Pancreas (tissue), 10 donors: ENCODE measurements around the gene RPL21. TPM values are rescaled to one million over a fixed set of nuclear protein-coding genes. Genes with fewer than 3 reads are reported as not detected.

Experiments
- ATAC-seq, 4 donors: fragments of 200-7000 bp; cut with Tn5 transposase; one replicate each; pipeline versions ENCODE4 v1.8.0 to v1.9.1; 2020; ENCODE audit warnings: mild to moderate bottlenecking in 4 of 4, moderate library complexity in 4 of 4
- DNase-seq, 6 donors: peaks; one replicate each; pipeline ENCODE4 v3.0.0-alpha.2; 2020
- FAIRE-seq: peaks from 2 replicates; lab custom pipeline; 2012; peaks lifted over from hg19 to GRCh38; lab: Jason Lieb, UNC
- H3K27ac ChIP-seq, 4 donors: fragments of 200-600 bp; sonication (generic); 1 replicate in 3 of 4; 2 replicates in 1 of 4; pipeline versions ENCODE4 v1.5.0 to v1.8.0; 2020
- H3K27me3 ChIP-seq, 4 donors: fragments of 200-600 bp; one replicate each; pipeline ENCODE4 v1.8.0; 2021
- H3K36me3 ChIP-seq, 3 donors: fragments of 200-600 bp; sonication (generic) in 1 of 3; one replicate each; pipeline versions ENCODE4 v1.5.0 to v1.8.0; 2020 to 2021
- H3K4me1 ChIP-seq, 3 donors: fragments of 200-600 bp; one replicate each; pipeline ENCODE4 v1.8.0; 2021
- H3K4me3 ChIP-seq, 4 donors: fragments of 200-600 bp; sonication (generic) in 2 of 4; one replicate each; pipeline versions ENCODE4 v1.5.0 to v1.8.0; 2020 to 2021
- H3K9me3 ChIP-seq, 4 donors: fragments of 200-600 bp; one replicate each; pipeline ENCODE4 v1.8.0; 2021
- WGBS, 2 donors: extraction: QIAGEN DNeasy Blood & Tissue Kit; methylation state at CpG; one replicate each; pipeline ENCODE4 v1.1.7; 2013; 5-methylcytosine and 5-hydroxymethylcytosine counted together
- intact Hi-C, 3 donors: fragments of 100-400 bp; cut with DNase I; formaldehyde crosslinking; loops; one replicate each; pipeline versions ENCODE4 v1.11.1 to v1.14.2; 2022
- polyA plus RNA-seq, 2 donors: library from polyadenylated mRNA; stranded (reverse); fragments of 200-250 nt; gene quantifications; one replicate each; pipeline ENCODE4 v1.2.3, GENCODE V29; 2013
- total RNA-seq, 6 donors: library from RNA; stranded (reverse); fragmentation: NEBNext Ultra II Directional in 4 of 6; extraction: Animal tissue kit (Norgen Biotek cat#: 25700) in 4 of 6; gene quantifications; one replicate each; pipeline versions ENCODE4 v1.2.1 to v1.2.4, GENCODE V29; 2021 to 2023
- TF ChIP-seq, protein P1 (sequence below), 4 donors: fragments of 200-600 bp; sonication (generic) in 3 of 4; IDR thresholded peaks; one replicate each; pipeline versions ENCODE4 v1.5.0 to v1.8.0; 2021; ENCODE audit warnings: antibody characterized with exemption in 4 of 4
- donor health status: healthy with polysubstance abuse.
- donor health status: DM: no; HTN: no; CAD: no; lungs with moderate emphysema.
- donor health status: DM: no; HTN: no; CAD: no.
- donor health status: control.
- donor health status: control.
- donor health status: Bipolar disorder and iron deficiency.
- donor health status: DM: yes; HTN: yes; CAD: no.
- donor health status: DM: no; HTN: no; CAD: no.
- donor health status: DM: no; HTN: no; CAD: no.
- donor health status: DM: yes; HTN: yes; CAD: no.

Gene RPL21
- total and polyA plus RNA-seq, 8 donors = 376 to 844 (median 686) TPM

DNA sequence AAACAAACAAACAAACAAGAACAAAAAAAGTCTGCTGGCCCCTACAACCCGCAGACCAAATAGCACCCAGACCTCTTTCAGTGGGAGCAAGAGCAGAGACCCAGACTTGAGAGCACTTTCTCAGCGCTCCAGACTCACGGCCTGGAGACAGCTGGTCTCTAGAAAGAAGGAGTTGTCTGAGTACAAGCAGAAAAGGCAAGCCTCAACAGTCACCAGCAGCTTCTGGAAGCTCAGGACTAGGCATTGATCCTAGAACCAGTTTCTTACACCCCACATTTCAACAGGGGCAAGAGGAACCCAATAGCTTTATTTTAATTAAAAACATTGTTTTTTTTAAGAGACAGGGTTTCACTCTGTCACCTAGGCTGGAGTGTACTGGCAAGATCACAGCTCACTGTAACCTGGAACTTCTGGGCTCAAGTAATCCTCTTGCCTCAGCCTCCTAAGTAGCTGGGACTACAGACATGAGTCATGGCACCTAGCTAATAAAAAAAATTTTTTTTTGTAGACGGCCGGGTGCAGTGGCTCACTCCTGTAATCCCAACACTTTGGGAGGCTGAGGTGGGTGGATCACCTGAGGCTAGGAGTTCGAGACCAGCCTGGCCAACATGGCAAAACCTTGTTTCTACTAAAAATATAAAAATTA, 49.7 kb downstream of the RPL21 start:
- intact Hi-C loops = no loop called here
- H3K36me3 ChIP-seq = no peaks in the 10 kb centered on the region
- DNase-seq (no peak), FAIRE-seq (no peak), ATAC-seq (no peak)
- TF ChIP-seq, protein P1, sequence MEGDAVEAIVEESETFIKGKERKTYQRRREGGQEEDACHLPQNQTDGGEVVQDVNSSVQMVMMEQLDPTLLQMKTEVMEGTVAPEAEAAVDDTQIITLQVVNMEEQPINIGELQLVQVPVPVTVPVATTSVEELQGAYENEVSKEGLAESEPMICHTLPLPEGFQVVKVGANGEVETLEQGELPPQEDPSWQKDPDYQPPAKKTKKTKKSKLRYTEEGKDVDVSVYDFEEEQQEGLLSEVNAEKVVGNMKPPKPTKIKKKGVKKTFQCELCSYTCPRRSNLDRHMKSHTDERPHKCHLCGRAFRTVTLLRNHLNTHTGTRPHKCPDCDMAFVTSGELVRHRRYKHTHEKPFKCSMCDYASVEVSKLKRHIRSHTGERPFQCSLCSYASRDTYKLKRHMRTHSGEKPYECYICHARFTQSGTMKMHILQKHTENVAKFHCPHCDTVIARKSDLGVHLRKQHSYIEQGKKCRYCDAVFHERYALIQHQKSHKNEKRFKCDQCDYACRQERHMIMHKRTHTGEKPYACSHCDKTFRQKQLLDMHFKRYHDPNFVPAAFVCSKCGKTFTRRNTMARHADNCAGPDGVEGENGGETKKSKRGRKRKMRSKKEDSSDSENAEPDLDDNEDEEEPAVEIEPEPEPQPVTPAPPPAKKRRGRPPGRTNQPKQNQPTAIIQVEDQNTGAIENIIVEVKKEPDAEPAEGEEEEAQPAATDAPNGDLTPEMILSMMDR (IDR thresholded peaks at IDR 0.05) = no peak
- no peak overlapping the region for H3K27ac ChIP-seq
- 76 to 88% methylated on average over 6 of the region's 6 CpGs for WGBS, 2 donors
- H3K9me3 ChIP-seq = no peaks in the 10 kb centered on the region
- no peaks in the 10 kb centered on the region for H3K4me1 ChIP-seq
- H3K4me3 ChIP-seq = no peak overlapping the region
- H3K27me3 ChIP-seq = no peaks in the 10 kb centered on the region

DNA sequence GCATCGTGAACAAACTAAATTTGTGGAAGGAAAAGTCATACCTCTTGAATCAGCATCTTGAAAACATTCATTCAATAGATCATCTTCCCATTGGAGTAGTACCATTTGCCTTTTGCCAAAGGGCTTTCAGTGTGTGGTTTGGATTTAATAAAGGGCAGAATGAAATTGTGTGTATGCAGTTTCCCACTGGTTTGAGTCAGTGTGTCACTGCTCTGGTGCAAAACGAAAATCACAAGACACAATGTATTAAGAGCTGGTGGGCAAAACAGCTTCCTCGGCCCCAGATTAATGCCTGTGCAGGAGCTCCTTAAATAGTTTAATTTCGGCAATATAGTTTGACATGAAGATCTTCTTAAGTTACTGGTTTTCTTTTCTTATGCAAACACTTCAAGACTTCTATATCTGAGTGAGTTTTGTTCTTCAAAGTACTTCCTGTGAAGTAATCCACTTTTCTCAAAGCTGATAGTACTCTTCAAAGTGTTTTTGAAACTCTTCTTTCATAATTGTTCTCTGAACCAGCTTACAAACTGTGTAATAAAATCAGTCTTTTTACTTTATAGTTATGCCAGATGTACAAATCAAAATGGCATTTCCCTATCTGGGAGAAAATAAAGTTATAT, 51.4 kb downstream of the RPL21 start:
- TF ChIP-seq, protein P1 (IDR thresholded peaks at IDR 0.05) = no peak
- DNase-seq (no peak), ATAC-seq (no peak), FAIRE-seq (no peak)
- H3K27ac ChIP-seq = no peak overlapping the region
- no peaks in the 10 kb centered on the region for H3K4me1 ChIP-seq
- H3K36me3 ChIP-seq = no peaks in the 10 kb centered on the region
- intact Hi-C loops = no loop called here
- H3K9me3 ChIP-seq = no peaks in the 10 kb centered on the region
- H3K27me3 ChIP-seq = no peaks in the 10 kb centered on the region
- no peak overlapping the region for H3K4me3 ChIP-seq
- WGBS, 2 donors = 62 to 69% methylated on average over 4 of the region's 4 CpGs

DNA sequence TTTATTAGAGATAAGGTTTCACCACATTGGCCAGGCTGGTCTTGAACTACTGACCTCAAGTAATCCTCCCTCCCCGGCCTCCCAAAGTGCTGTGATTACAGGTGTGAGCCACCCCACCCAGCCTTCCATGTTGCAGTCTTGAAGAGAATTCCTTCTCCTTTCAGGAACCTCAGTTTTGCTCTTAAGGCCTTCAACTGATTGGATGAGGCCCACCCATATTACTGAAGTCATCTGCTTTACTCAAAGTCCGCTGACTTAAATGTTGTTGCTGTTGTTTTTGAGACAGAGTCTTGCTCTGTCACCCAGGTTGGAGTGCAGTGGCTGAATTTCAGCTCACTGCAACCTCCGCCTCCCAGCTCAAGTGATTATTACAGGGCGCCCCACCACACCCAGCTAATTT, 52.7 kb downstream of the RPL21 start:
- TF ChIP-seq, protein P1 (IDR thresholded peaks at IDR 0.05) = no peak
- Histone ChIP-seq H3K36me3 (no peaks in the 10 kb centered on the region), H3K27me3 (no peaks in the 10 kb centered on the region), H3K4me1 (no peaks in the 10 kb centered on the region), H3K27ac (no peak overlapping the region), H3K9me3 (no peaks in the 10 kb centered on the region), H3K4me3 (no peak overlapping the region)
- 86 to 97% methylated on average over 4 of the region's 4 CpGs for WGBS, 2 donors
- no peak for ATAC-seq
- no peak for FAIRE-seq
- DNase-seq = no peak
- intact Hi-C loops = no loop called here

DNA sequence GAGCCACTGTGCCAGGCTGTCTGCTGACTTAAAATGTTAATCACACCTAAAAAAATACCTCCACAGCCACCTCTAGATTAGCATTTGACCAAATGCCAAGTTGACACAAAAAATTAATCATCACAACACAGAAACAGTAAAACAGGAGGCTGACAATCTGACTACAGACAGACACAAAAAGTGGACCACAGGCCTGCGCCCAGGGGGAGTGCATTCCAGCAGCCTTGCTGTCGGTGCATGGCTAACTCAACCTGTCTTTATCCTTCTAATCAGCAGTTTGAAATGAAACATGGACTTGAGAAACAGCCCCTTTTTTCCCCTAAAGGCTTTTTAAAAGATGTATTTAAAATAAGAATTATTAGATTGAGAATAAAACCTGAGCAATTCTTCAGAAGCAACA, 53.3 kb downstream of the RPL21 start:
- DNase-seq (no peak), FAIRE-seq (no peak), ATAC-seq (no peak)
- intact Hi-C loops = no loop called here
- H3K27ac ChIP-seq = no peak overlapping the region
- no peaks in the 10 kb centered on the region for H3K36me3 ChIP-seq
- no peaks in the 10 kb centered on the region for H3K9me3 ChIP-seq
- H3K4me1 ChIP-seq = no peaks in the 10 kb centered on the region
- 75 to 78% methylated on average over 2 of the region's 2 CpGs for WGBS, 2 donors
- H3K4me3 ChIP-seq = no peak overlapping the region
- H3K27me3 ChIP-seq = no peaks in the 10 kb centered on the region
- TF ChIP-seq, protein P1 (IDR thresholded peaks at IDR 0.05) = no peak

Other genes with a start within 250 kb of the RPL21 start
- gene USP12, start 79.7 kb upstream of the RPL21 start, total RNA-seq = 10 to 100 TPM in 2 of 6 donors, 1 to 10 TPM in 4; 8.6 to 18.9 (median 9.4) TPM
- gene USP12, start 79.7 kb upstream of the RPL21 start, polyA plus RNA-seq = 1 to 10 TPM; 3.9 to 9.9 TPM
- gene RASL11A, start 19.3 kb downstream of the RPL21 start, total RNA-seq = 1 to 10 TPM; 1.4 to 5.1 (median 2.5) TPM
- 1 to 10 TPM; 4.1 to 6.6 TPM for gene RASL11A, start 19.3 kb downstream of the RPL21 start, polyA plus RNA-seq
- gene GTF3A, start 173.1 kb downstream of the RPL21 start, total RNA-seq = 10 to 100 TPM; 39.5 to 54.9 (median 53.9) TPM
- gene GTF3A, start 173.1 kb downstream of the RPL21 start, polyA plus RNA-seq = 100 to 1,000 TPM in 1 of 2 donors, 10 to 100 TPM in 1; 77.9 to 130 TPM
- gene MTIF3, start 199.0 kb downstream of the RPL21 start, total RNA-seq = 10 to 100 TPM; 22.3 to 31.7 (median 29.3) TPM
- 10 to 100 TPM; 57.7 to 91.4 TPM for gene MTIF3, start 199.0 kb downstream of the RPL21 start, polyA plus RNA-seq